ENCODE data around the gene OR14A16.

The OR14A16 gene

GRCh38 chr1:247855911-247856310 lies 32.0 kb upstream of the OR14A16 start:
- no peak overlapping the region for H3K4me3 ChIP-seq (ENCODE audit: low read depth, low read length)
- DNase-seq (ENCODE audit: low read depth) = no peak
- in situ Hi-C loops (cut with HindIII; ENCODE audit: low sequenced_read_pairs) = no loop called here
- no peak for TF ChIP-seq CTCF (IDR thresholded peaks at IDR 0.05; ENCODE audit: low read depth, low read length, missing control alignments)

GRCh38 chr1:247854899-247855545 lies 31.1 kb upstream of the OR14A16 start:
- no peak for TF ChIP-seq CTCF (IDR thresholded peaks at IDR 0.05; ENCODE audit: low read depth, low read length, missing control alignments)
- DNase-seq (ENCODE audit: low read depth) = no peak
- in situ Hi-C loops (cut with HindIII; ENCODE audit: low sequenced_read_pairs) = no loop called here
- no peak overlapping the region for H3K4me3 ChIP-seq (ENCODE audit: low read depth, low read length)

GRCh38 chr1:247849616-247850015 lies 25.7 kb upstream of the OR14A16 start:
- no peak for DNase-seq (ENCODE audit: low read depth)
- in situ Hi-C loops (cut with HindIII; ENCODE audit: low sequenced_read_pairs) = no loop called here
- TF ChIP-seq CTCF (IDR thresholded peaks at IDR 0.05; ENCODE audit: low read depth, low read length, missing control alignments) = no peak
- no peak overlapping the region for H3K4me3 ChIP-seq (ENCODE audit: low read depth, low read length)

GRCh38 chr1:247848346-247848745 lies 24.4 kb upstream of the OR14A16 start:
- no peak overlapping the region for H3K4me3 ChIP-seq (ENCODE audit: low read depth, low read length)
- DNase-seq (ENCODE audit: low read depth) = no peak
- in situ Hi-C loops (cut with HindIII; ENCODE audit: low sequenced_read_pairs) = no loop called here
- TF ChIP-seq CTCF (IDR thresholded peaks at IDR 0.05; ENCODE audit: low read depth, low read length, missing control alignments) = no peak

GRCh38 chr1:247845693-247846017 lies 21.7 kb upstream of the OR14A16 start:
- no peak for DNase-seq (ENCODE audit: low read depth)
- H3K4me3 ChIP-seq (ENCODE audit: low read depth, low read length) = no peak overlapping the region
- in situ Hi-C loops (cut with HindIII; ENCODE audit: low sequenced_read_pairs) = no loop called here
- TF ChIP-seq CTCF (IDR thresholded peaks at IDR 0.05; ENCODE audit: low read depth, low read length, missing control alignments) = no peak

- TF ChIP-seq CTCF (IDR thresholded peaks at IDR 0.05; ENCODE audit: low read depth, low read length, missing control alignments) = no peak
- no peak for DNase-seq (ENCODE audit: low read depth)
- in situ Hi-C loops (cut with HindIII; ENCODE audit: low sequenced_read_pairs) = no loop called here
- H3K4me3 ChIP-seq (ENCODE audit: low read depth, low read length) = no peak overlapping the region
Measured at GRCh38 chr1:247845011-247845692, 21.2 kb upstream of the OR14A16 start.

Measured in astrocyte of the cerebellum (primary cell).